GM10847 (cell line): ENCODE results near the gene SLC38A3.

ENCODE experiments used
- POLR2A ChIP-seq: IDR thresholded peaks from 2 replicates; pipeline ENCODE4 v1.6.1; 2011; ENCODE audit not compliant: insufficient read length; ENCODE audit errors: extremely low read depth

Gene SLC38A3

GRCh38 chr3:50268276-50268675, 63.2 kb downstream of the SLC38A3 start:
- TF ChIP-seq POLR2A, result no peak

GRCh38 chr3:50268703-50269451, 63.8 kb downstream of the SLC38A3 start, which contains the start of gene SEMA3B:
TSS of gene SEMA3B (plus strand) at chr3:50269147. CDS start at chr3:50269241, 94 bp downstream.
- no peak for TF ChIP-seq POLR2A

- no peak for TF ChIP-seq POLR2A
Measured at GRCh38 chr3:50269460-50269859, 64.4 kb downstream of the SLC38A3 start.

- no peak for TF ChIP-seq POLR2A
Measured at GRCh38 chr3:50269977-50270413, 64.9 kb downstream of the SLC38A3 start.

- no peak for TF ChIP-seq POLR2A
Measured at GRCh38 chr3:50270422-50271224, 65.6 kb downstream of the SLC38A3 start.
